ENCODE results near the gene SELENOS. TPM values are rescaled to one million over a fixed set of nuclear protein-coding genes. Genes with fewer than 3 reads are reported as not detected.
A peak's percentile ranks its signal among the peaks of the same experiment; 100 is the strongest.

The SELENOS gene
- total RNA-seq, 1 donor = 35.0 TPM

GRCh38 chr15:101277943-101278564, 769 bp upstream of the SELENOS start:
- DNase-seq (ENCODE audit: low read depth in 2 of 3, low spot score in 2 of 3) = no peak

DNA sequence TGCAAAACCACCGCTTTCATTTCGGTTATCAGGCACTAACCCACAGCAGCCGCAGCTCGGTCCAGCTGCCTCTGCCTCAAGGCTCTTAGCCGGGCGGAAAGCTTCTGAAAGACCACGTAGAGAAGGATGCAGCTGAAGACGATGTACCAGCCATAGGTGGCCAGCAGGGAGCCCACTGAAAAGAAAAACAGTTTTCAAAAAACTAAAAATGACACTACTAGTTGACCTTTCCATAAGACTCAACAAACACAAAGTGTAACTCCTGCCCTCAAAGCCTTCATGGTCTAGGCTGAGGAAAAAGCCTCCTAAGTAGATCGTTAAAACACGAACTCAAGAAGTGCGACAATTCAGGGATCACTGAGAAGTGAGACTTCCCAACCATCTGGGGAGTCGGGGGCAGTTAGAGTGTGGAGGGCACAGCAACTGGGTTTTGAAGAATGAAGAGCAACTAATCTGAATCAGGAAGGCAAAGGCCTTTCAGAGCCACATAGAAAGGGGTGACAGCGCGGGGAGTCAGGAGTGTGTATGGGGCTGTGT, 716 bp downstream of the SELENOS start:
- DNase-seq (ENCODE audit: low read depth in 2 of 3, low spot score in 2 of 3) = peak in 2 of 3 donors; percentile 41 to 53

DNA sequence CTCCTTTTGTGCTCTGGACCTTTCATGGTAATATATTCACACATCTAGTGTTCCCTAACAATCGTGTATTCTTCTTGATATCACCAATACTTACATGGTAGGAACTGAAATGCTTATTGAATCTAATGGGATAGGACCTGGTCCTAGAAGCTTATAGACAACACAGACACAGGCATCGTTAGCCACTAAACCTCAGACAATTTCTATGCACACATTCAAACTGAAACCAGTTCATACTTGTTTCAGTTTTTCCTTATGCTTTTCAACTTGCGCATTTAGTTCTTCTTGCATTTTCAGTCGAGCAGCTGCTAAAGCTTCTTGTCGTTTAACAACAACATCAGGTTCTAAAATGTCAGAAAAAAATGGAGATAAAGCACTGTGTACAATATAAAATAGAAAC, 2.3 kb downstream of the SELENOS start:
- DNase-seq (ENCODE audit: low read depth in 2 of 3, low spot score in 2 of 3) = no peak

GRCh38 chr15:101273534-101273933, 3.8 kb downstream of the SELENOS start:
- DNase-seq (ENCODE audit: low read depth in 2 of 3, low spot score in 2 of 3) = no peak

DNA sequence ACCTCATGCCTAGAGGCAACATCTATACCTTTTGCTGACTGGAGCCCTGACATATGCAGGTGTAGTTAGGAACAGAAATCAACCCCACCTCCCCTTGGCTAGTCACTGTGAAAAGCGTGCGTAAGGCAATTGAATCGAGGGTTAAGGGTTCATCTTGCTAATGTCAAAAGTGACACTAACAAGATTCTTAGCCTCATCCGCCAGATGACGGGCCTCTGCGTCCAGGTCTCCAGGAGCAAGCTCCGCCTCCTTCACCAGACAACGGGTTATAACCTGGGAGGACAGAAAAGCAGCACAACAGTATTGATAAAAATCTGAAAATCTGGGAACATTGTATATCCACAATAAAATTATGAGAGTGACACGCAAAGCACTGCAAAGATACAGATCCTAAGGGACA, 4.7 kb downstream of the SELENOS start:
- no peak for DNase-seq (ENCODE audit: low read depth in 2 of 3, low spot score in 2 of 3)

DNA sequence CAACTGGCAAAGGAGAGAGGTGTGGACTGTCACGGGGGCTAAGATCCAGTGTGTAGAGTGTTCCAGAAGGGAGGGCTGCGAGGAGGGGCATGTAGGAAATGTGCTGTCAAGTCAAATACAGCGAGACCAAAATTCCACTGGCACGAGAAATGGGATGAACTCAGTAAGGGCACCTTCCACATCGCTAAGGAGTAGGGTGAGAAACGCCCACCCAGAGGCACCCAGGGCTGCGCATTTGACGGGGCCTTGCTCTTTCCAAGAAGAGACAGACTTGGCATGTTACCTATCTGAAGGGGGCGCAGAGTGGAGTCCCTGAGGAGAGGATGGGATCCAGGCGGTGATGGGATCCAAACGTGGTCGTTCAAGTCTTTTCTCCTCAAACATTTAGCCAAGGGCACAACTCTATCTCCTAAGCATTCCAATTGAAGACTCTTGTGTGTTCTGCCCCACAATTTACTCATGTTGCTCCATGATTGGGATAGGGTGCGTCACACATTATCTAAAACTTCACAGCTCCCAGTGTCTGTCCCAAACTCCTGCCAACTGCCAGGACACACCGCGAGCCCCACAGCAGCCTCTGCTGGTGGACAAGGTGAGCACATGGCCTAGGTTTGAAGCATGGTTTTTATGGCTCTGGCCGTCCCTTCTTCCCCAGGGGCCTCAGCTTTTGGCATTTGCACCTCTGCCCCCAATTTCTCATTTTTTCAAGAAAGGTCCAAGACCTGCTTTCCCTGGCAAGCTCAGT, 7.6 kb downstream of the SELENOS start:
- no peak for DNase-seq (ENCODE audit: low read depth in 2 of 3, low spot score in 2 of 3)

DNA sequence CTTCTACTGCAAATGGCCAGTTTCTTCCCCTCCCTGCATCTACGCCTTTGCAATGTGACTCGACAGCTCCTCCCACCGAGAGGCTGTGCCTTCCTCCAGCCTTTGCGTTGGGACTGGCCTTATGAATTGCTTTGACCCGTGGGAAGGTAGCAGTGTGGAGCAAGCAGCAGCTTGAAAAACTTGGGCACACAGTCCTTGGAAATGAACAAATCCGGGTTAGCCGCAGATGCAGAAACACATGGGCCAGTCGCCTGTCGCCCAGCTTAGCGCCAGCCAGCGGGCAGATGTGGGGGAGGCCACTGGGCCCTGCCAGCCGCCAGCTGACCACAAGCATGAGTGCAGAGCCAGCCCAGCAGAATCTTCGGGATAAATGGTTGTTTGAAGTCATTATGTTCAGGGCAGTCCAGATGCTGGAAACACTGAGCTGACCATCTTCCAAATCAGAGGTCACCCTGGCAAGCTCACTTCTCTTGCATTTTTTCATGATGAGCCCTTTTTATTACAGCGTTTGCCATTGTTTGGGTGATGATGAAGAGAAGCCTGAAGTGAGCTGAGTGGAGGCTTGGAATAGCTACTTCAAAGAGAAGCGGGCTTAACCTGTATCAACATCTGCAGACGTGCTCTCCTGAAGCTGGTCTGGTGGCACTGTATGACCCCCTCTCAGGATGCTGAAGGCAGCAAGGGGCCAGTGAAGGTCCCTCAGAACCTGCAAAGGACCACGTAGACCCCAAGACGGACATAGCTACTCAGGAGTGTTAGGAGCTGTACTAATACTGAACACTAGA, 9.8 kb downstream of the SELENOS start:
- no peak for DNase-seq (ENCODE audit: low read depth in 2 of 3, low spot score in 2 of 3)

GRCh38 chr15:101266787-101267186, 10.5 kb downstream of the SELENOS start:
- no peak for DNase-seq (ENCODE audit: low read depth in 2 of 3, low spot score in 2 of 3)

DNA sequence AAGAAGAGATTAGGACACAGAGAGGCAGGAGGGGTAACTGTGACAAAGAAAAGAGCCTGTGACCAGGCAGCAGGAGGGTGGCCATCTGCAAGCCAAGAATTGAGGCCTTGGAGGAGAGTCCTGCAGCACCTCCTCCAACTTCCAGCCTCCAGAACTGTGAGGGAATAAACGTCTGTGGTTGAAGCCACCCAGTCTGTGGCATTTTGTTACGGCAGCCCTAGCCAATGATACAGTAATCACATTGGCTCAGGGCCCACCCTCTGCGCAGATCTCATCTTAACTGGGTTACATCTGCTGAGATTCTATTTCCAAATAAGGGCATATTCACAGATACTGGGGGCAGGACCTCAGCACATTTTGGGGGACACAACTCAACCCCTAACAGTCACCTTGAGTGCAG, 11.3 kb downstream of the SELENOS start:
- DNase-seq (ENCODE audit: low read depth in 2 of 3, low spot score in 2 of 3) = no peak

DNA sequence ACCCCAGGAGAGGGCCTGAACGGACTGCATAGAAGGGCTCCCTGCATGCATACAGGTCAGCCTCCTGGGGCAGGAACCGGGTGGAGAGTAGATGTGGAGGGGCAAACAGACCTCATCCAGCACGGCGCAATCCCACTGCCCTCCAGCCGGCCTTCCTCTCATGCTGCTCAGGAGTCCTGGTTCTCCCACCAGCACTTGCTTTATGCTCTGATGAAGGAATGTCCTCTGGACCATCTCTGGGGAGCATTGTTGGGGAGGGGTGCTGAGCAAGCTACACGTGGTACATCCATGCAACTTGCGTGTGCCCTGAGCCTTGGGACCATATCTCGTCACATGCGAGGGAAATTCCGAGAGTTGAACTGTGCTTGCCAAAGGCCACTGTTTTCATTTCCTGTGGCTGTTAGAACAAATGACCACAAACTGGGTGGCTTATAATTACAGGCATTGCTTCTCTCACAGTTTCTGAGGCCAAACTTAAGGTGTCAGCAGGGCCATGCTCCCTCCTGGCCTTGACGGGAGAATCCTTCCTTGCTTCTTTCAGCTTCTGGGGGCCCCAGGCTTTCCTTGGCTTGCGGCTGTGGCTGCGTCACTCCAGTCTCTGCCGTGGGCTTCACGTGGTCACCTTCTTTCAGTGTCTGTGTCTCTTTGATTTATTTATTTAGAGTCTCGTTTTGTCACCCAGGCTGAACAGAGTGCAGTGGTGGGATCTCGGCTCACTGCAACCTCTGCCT, 12.2 kb downstream of the SELENOS start:
- no peak for DNase-seq (ENCODE audit: low read depth in 2 of 3, low spot score in 2 of 3)

DNA sequence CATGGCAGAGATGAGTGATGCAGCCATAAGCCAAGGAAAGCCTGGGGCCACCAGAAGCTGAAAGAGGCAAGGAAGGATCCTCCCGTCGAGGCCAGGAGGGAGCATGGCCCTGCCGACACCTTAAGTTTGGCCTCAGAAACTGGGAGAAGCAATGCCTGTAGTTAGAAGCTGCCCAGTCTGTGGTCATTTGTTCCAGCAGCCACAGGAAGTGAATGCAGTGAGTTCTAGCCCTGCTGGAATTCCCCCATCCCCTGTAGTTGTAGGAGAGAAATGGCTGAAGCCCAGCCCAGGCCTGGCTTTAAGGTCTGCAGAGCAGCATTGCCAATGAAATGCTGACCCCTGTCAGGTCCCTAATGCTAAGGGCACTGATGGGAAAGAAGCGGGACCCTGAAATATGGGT, 13.3 kb downstream of the SELENOS start:
- DNase-seq (ENCODE audit: low read depth in 2 of 3, low spot score in 2 of 3) = no peak

DNA sequence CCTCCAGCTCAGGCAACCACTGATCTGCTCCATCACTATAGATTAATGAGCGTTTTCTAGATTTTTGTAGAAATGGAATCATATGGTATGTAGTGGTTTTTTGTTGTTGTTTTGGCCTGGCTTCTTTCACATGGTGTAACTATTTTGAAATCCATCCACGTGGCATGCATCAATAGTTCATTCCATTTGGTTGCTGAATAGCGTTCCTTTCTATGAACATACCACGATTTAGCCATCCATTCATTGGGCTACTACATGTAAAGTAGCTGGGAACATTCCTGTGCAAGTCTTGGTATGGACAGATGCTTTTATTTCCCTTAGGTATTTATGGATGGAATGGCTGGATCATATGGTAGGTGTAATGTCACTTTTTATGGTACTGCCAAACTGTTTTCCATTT, 14.7 kb downstream of the SELENOS start:
- no peak for DNase-seq (ENCODE audit: low read depth in 2 of 3, low spot score in 2 of 3)

DNA sequence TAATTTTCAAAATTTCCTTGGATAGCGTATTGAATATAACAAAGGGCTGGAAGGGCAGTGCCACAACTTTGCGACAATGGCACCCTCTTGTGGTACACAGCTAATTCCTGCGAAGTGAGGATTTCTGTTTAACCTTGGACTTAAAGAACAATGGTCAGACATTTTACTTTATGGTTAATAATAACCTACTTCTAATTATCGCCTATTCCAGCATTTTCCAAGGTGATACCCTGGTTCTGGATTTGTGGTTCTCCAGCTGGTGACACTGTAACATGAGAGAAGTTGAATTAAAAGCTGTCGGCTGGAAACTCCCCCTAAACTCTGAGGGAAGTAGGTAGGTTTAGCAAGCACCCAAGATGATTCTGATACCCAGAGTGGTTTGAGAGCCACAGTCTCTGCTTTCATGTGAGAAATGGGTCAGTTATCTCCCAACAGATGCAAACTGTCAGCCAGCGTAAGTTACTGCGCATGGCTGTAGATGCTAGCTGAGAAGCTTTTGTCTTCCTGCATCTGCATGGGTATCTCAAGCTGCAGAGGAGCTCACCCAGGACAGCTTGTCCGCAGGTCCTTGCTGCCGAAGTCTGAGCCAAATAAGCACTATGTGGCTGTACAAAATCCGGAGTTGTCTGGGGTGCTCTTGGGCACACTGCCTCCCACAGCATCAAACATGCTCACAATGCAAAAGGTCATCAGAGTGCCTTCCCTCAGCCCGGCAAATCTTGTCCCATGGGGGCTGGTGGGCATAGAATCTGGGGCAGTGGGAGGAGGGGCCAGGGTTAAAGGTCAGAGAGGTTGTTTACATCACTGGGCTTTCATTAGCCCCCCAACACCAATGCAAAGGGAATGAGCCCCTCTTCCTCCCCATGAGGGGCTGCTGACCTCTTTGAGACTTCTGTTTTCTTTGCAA, 18.8 kb downstream of the SELENOS start:
- DNase-seq (ENCODE audit: low read depth in 2 of 3, low spot score in 2 of 3) = peak in 2 of 3 donors; percentile 56 to 80

DNA sequence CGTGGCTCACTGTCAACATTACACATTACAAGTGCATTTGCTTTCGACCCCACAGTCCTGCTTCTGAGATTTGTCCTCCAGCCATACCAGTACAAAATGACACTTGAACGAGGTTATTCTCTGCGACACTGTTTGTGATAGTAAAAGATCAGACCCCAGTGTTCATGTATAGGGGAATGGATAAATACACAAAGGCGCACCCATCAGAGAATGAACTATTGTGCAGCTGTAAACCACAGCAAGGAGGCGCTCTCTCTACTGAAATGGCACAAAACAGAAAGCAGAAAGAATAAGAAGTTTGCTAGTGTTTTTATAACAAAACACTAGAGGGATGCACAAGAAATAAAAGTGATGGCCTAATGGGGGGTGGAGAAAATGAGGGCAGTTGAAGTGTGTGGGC, 20.5 kb downstream of the SELENOS start:
- DNase-seq (ENCODE audit: low read depth in 2 of 3, low spot score in 2 of 3) = peak in 2 of 3 donors; percentile 44 to 66

GRCh38 chr15:101255615-101256241, 21.6 kb downstream of the SELENOS start:
- DNase-seq (ENCODE audit: low read depth in 2 of 3, low spot score in 2 of 3) = peak in 2 of 3 donors; percentile 85 to 88

- no peak for DNase-seq (ENCODE audit: low read depth in 2 of 3, low spot score in 2 of 3)
Observed at GRCh38 chr15:101255051-101255395, 22.3 kb downstream of the SELENOS start.

- no peak for DNase-seq (ENCODE audit: low read depth in 2 of 3, low spot score in 2 of 3)
Observed at GRCh38 chr15:101254157-101255050, 22.9 kb downstream of the SELENOS start.

DNA sequence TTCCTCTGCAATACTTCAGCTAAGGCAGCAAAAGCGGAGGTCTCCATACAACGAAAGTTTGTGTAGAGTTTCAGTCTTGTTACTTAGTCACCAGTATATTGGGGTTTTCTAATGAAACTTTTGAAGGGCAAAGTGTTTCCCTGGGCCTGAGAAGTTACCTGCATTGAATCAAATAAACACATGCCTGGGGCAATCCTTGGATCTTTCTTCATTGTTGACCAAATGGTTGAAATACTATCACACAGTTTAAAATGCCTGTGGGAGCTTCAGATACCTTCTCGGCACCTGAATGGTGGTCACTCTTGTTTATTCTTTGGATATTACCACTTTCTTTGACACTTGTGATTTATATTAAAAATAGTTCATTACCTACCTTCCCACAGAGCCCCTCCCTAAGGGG, 24.4 kb downstream of the SELENOS start:
- DNase-seq (ENCODE audit: low read depth in 2 of 3, low spot score in 2 of 3) = no peak
